ENCODE data around the gene G3BP1. TPM values are rescaled to one million over a fixed set of nuclear protein-coding genes. Genes with fewer than 3 reads are reported as not detected.

The G3BP1 gene
- total RNA-seq, 1 donor from 2014 or later, result 213 TPM

GRCh38 chr5:151739395-151739794, 32.4 kb upstream of the G3BP1 start:
- Mint-ChIP-seq H3K27me3 (ENCODE audit: unreplicated experiment) (peaks cover 4% of the 10 kb centered on the region), H3K9me3 (ENCODE audit: unreplicated experiment) (no peaks in the 10 kb centered on the region), H3K4me3 (ENCODE audit: unreplicated experiment) (no peak overlapping the region), H3K4me1 (ENCODE audit: unreplicated experiment) (peaks cover 10% of the 10 kb centered on the region), H3K36me3 (ENCODE audit: low read depth, unreplicated experiment) (peaks cover 6% of the 10 kb centered on the region), H3K27ac (ENCODE audit: unreplicated experiment) (no peak overlapping the region)
- no peak for DNase-seq (ENCODE audit: low spot score)
- TF ChIP-seq, protein P1, sequence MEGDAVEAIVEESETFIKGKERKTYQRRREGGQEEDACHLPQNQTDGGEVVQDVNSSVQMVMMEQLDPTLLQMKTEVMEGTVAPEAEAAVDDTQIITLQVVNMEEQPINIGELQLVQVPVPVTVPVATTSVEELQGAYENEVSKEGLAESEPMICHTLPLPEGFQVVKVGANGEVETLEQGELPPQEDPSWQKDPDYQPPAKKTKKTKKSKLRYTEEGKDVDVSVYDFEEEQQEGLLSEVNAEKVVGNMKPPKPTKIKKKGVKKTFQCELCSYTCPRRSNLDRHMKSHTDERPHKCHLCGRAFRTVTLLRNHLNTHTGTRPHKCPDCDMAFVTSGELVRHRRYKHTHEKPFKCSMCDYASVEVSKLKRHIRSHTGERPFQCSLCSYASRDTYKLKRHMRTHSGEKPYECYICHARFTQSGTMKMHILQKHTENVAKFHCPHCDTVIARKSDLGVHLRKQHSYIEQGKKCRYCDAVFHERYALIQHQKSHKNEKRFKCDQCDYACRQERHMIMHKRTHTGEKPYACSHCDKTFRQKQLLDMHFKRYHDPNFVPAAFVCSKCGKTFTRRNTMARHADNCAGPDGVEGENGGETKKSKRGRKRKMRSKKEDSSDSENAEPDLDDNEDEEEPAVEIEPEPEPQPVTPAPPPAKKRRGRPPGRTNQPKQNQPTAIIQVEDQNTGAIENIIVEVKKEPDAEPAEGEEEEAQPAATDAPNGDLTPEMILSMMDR (IDR thresholded peaks at IDR 0.05; ENCODE audit: unreplicated experiment), result no peak

- H3K27ac Mint-ChIP-seq (ENCODE audit: unreplicated experiment), result peak overlapping the region; percentile 65
- DNase-seq (ENCODE audit: low spot score), result no peak
- TF ChIP-seq, protein P1 (IDR thresholded peaks at IDR 0.05; ENCODE audit: unreplicated experiment), result no peak
- H3K27me3 Mint-ChIP-seq (ENCODE audit: unreplicated experiment), result peaks cover 4% of the 10 kb centered on the region
- no peak overlapping the region for H3K4me3 Mint-ChIP-seq (ENCODE audit: unreplicated experiment)
- peaks cover 6% of the 10 kb centered on the region for H3K36me3 Mint-ChIP-seq (ENCODE audit: low read depth, unreplicated experiment)
- H3K9me3 Mint-ChIP-seq (ENCODE audit: unreplicated experiment), result no peaks in the 10 kb centered on the region
- H3K4me1 Mint-ChIP-seq (ENCODE audit: unreplicated experiment), result peaks cover 10% of the 10 kb centered on the region
Measured at GRCh38 chr5:151739939-151740335, 31.8 kb upstream of the G3BP1 start.

DNA sequence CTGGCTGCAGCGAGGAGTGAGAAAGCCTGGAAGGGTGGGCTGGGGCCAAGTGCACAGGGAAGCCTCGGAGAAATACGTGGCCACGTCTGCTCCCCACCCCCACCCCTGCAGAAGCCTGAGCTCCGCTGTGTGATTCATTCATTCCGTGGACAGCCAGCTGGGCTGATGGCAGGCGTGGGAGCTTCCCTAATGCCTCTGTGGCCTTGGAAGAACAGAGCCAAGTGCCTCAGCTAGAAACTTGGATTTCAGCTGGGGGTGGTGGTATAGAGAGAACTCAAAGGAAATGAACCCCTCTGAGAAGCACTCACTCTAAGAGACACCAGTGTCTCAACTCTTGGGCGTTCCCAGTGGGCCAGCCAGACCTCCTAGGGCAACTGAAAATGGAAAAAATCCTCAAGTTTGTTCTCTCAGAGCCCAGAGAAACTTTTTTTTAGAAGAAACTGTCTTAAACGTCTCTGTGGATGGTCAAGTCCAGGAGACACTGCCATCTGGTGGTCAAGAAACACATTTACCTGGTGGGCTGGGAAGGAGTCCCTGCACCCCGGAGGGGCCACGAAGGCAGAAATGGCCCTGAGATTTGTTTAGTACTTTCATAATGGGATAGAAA, 31.3 kb upstream of the G3BP1 start:
- TF ChIP-seq, protein P1 (IDR thresholded peaks at IDR 0.05; ENCODE audit: unreplicated experiment), result peak; percentile 99
- DNase-seq (ENCODE audit: low spot score), result peak; percentile 51
- Mint-ChIP-seq H3K36me3 (ENCODE audit: low read depth, unreplicated experiment) (peaks cover 9% of the 10 kb centered on the region), H3K27me3 (ENCODE audit: unreplicated experiment) (peaks cover 4% of the 10 kb centered on the region), H3K4me1 (ENCODE audit: unreplicated experiment) (peaks cover 14% of the 10 kb centered on the region), H3K4me3 (ENCODE audit: unreplicated experiment) (no peak overlapping the region), H3K27ac (ENCODE audit: unreplicated experiment) (no peak overlapping the region), H3K9me3 (ENCODE audit: unreplicated experiment) (no peaks in the 10 kb centered on the region)

- peaks cover 9% of the 10 kb centered on the region for H3K36me3 Mint-ChIP-seq (ENCODE audit: low read depth, unreplicated experiment)
- H3K27ac Mint-ChIP-seq (ENCODE audit: unreplicated experiment), result no peak overlapping the region
- no peak for DNase-seq (ENCODE audit: low spot score)
- H3K4me1 Mint-ChIP-seq (ENCODE audit: unreplicated experiment), result peaks cover 18% of the 10 kb centered on the region
- no peak overlapping the region for H3K4me3 Mint-ChIP-seq (ENCODE audit: unreplicated experiment)
- TF ChIP-seq, protein P1 (IDR thresholded peaks at IDR 0.05; ENCODE audit: unreplicated experiment), result peak; percentile 32
- H3K27me3 Mint-ChIP-seq (ENCODE audit: unreplicated experiment), result peaks cover 2% of the 10 kb centered on the region
- no peaks in the 10 kb centered on the region for H3K9me3 Mint-ChIP-seq (ENCODE audit: unreplicated experiment)
Measured at GRCh38 chr5:151740958-151741373, 30.8 kb upstream of the G3BP1 start.

GRCh38 chr5:151741678-151742423, 29.9 kb upstream of the G3BP1 start:
- Mint-ChIP-seq H3K27me3 (ENCODE audit: unreplicated experiment) (peaks cover 2% of the 10 kb centered on the region), H3K36me3 (ENCODE audit: low read depth, unreplicated experiment) (peaks cover 9% of the 10 kb centered on the region), H3K4me1 (ENCODE audit: unreplicated experiment) (peaks cover 26% of the 10 kb centered on the region), H3K4me3 (ENCODE audit: unreplicated experiment) (no peak overlapping the region), H3K27ac (ENCODE audit: unreplicated experiment) (no peak overlapping the region), H3K9me3 (ENCODE audit: unreplicated experiment) (no peaks in the 10 kb centered on the region)
- DNase-seq (ENCODE audit: low spot score), result no peak
- TF ChIP-seq, protein P1 (IDR thresholded peaks at IDR 0.05; ENCODE audit: unreplicated experiment), result no peak
